HG03097 (cell line): Measurements from ENCODE around the gene PBX2.
"Not testable (repeated sequence)": the region's sequence is repeated elsewhere in the genome, so short reads cannot be mapped to it uniquely, and the experiment has no call there.

ENCODE experiments used
- ATAC-seq: cut with Tn5 transposase; IDR thresholded peaks from one replicate; pipeline ENCODE4 v1.9.1; 2021; ENCODE audit not compliant: unreplicated experiment, low FRiP score

PBX2 gene

DNA sequence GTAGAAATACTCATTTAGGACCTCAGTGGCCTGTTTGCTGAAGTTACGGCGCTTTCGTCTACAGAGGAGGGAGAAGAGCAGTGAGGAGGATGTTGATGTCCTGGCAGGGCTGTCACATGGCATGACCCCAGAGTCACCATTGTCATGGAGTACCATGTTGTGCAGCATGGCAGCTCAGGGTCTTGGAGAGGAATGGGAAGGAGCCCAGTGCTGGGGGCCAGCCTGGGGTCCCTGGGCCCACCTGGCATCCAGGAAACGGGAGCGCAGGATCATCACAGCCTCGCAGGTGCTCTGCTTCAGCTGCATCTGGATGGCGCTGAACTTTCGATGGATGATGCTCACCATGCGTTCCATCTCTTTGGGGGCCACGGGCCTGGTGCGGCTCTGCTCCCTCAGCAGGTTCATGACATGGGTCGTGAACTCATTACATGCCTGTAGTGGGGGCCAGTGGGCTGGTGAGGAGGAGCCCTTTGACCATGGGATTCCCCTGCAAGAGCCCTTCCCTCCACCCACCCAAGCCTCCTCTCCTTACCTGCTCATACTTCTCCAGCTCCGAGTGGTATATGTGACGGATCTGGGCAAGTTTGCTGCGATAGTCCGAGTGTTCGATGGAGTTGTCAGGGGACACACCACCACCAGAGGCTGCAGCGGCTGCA, 2.1 kb downstream of the PBX2 start:
- not testable (repeated sequence) for ATAC-seq

DNA sequence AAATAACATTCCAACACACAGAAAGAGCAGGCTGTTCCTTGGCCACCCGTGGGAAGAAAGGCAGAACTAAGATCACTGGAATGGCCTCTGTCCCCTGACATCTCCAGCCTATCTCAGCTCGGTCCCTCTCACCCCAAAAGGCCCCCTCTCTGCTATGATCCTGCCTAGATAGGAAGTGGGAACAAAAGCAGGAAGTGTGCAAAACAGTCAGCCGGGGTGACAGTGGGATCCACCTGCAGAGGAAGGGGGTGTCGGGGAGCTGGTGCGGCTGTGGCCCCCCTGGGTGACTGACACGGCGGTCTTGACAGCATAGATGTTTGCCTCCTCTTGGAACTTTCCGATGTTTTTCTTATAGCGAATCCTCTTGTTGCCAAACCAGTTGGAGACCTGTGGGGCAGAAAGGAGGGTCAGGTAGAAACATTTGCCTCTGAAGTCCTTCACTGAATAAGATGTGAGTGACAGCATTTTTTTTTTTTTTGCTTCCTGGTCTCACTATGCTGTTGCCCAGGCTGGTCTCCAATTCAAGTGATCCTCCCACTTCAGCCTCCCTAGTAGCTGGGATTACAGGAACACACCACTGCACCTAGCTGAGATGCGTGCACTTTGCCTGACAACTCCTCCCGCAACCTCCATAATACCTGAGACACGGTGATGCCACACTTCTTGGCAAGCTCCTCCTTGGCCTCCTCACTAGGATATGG, 2.8 kb downstream of the PBX2 start:
- ATAC-seq = no peak

GRCh38 chr6:32186151-32186840, 3.7 kb downstream of the PBX2 start:
- not testable (repeated sequence) for ATAC-seq

- not testable (repeated sequence) for ATAC-seq
These were observed 4.3 kb downstream of the PBX2 start for GRCh38 chr6:32185681-32186131.

DNA sequence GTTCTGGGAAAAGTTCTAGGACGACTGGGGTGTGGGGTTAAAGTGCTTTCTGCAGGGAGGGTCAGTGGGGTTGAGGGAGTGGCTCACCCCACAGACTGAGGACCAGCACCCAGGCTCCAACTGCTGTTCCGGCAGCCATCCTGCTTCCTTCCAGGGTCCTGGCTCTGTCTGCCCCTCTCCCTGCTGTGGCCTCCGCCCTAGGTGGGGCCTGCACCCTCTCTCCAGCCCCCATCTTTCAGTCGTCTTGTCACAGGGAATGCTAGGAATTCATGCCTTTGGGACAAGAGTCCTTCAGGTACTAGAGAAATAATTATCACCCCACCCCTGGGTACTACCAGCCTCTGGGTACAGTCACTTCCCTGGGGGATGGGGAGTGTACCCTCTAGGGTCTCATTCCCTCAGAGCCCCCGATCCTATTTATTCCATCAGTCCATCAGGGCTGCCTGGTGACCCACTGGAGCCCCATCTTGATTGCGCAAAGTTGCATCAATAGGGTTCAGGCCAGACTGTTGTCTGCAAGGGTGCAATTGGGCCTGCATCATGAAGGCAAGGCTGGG, 5.8 kb downstream of the PBX2 start, which contains the start of gene AGER:
TSS of gene AGER (minus strand) at position 170 of the 557 bp plus-strand sequence. CDS start at position 139, 31 bp downstream.
- no peak for ATAC-seq

- no peak for ATAC-seq
These were observed 6.4 kb downstream of the PBX2 start for GRCh38 chr6:32183483-32184083.

DNA sequence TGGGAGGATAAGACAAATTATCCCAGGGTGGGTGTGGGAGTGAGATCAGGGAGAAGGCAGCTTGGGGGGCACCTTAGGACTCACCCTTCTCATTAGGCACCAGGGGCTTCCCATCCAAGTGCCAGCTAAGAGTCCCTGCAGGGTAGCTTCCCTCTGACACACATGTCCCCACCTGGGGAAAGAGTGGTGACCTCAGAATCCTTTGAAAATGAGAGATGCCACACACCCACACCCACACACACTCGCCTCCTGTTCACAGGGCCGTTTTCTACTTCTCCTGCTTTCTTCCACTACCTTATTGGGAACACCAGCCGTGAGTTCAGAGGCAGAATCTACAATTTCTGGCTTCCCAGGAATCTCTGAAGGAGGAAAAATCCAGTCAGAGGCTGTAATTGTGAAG, 7.0 kb downstream of the PBX2 start:
- no peak for ATAC-seq

DNA sequence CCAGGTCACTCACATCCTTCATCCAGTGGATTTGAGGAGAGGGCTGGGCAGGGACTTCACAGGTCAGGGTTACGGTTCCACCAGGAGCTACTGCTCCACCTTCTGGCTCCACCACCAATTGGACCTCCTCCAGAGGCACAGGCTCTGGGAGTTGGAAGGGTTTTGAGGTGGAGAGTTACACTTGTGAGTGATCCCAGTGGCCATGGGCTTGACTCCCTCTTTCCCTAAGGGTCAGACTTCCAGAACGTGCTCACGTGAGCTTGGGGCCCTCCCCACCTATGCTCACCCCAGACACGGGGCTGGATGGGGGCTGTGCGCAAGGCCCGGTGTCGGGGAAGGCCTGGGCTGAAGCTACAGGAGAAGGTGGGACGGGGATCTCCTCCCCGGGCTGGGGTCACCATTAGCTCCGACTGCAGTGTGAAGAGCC, 7.4 kb downstream of the PBX2 start:
- no peak for ATAC-seq

GRCh38 chr6:32181915-32182529, 8.0 kb downstream of the PBX2 start:
- ATAC-seq = no peak

GRCh38 chr6:32181148-32181702, 8.8 kb downstream of the PBX2 start:
- ATAC-seq = no peak

DNA sequence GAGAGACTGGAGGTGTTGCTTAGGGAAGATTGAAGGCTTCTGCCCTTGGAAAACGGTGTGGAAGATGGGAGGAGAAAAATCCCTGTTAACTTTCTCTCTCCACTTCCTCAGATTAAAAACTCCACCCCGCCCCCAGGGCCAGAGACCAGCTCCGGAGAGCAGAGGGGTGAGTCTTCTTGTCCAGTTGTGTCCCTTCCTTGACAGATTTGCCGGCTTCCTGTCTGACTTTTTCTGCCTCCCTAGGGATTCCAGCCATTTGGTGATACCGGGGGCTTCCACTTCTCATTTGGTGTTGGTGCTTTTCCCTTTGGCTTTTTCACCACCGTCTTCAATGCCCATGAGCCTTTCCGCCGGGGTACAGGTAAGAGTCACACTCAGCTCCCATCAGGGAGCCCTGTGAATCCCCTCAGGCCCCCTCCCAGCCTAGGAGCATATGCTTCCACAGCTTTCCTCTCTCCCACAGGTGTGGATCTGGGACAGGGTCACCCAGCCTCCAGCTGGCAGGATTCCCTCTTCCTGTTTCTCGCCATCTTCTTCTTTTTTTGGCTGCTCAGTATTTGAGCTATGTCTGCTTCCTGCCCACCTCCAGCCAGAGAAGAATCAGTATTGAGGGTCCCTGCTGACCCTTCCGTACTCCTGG, 10.1 kb downstream of the PBX2 start:
- no peak for ATAC-seq

DNA sequence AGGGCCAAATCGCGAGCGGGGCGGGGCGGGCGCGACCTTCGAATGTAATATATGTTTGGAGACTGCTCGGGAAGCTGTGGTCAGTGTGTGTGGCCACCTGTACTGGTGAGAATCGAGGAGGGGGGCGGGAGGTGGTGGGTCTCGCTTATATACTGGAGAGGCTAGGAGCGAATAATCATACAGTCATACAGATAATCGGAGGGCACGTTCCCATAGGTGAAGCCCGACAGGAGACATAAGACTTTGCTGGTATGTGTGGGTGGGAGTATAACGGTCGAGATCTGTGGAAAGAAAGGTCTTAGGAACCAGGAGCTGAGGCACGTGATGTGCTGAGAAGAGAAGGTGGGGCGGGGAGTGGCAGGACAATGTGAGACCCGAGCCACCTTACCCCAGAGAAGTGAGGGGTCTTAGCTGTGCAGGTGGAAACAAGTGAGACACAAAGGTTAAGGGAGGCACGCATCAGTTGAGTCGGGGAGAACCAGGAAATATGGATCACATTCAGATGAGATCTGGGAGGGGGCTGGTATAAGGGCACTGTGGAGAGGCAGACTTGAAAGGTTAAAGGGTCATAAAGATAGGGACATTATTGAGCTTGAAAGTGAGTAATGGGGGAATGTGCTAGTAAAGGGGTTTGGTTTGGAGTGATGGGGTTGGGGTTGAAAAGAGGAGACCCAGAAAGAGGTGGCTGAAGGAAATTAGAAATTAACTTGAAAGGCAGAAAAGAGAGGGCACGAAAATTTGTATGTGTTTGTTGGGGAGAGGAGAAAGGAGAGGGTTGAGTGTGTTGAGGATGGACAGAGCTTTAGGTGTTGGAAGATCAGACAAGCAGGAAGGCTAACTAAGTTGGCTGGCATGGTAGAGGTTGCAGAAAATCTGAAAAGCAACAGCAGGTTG, 11.2 kb downstream of the PBX2 start:
- ATAC-seq = no peak

- peak; percentile 80 for ATAC-seq
These were observed 12.0 kb downstream of the PBX2 start, which contains the start of gene RNF5 for GRCh38 chr6:32177788-32178546. RNF5 (plus strand) TSS chr6:32178405; CDS start chr6:32178512, 107 bp downstream.

GRCh38 chr6:32177183-32177787, 12.7 kb downstream of the PBX2 start:
- ATAC-seq = peak; percentile 6

DNA sequence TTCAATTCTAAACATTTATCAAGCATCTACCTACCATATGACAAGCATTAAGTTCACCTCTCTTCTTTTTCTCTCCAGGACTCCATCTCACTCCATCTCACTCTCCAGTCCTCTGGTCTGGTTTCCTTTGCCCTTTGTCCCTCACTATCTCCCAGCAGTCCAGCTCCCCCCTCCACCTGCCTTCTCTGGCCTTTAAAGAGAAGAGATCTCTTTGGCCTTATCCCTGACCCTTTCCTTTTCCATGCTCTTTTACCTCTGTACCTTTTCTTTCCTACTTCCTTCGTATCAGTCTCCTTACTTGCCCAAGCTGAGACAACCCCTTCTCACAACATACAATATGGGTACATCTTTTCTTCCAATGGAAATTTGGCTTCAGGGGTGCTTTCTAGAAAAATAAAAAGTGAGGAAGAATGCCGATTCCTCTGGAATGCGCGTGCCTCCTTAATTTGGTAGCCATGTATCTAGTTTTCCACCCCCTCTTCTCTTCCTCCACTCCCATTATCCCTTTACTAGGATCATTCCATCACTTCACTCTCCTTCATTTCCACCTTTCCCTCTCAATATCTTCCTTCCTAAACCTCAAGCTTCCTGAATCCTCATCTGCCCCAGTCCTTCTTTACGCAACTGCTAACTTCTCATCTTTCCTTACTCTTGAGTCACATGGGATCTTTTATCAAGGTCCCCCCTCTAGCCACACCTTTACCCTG, 13.4 kb downstream of the PBX2 start:
- no peak for ATAC-seq

DNA sequence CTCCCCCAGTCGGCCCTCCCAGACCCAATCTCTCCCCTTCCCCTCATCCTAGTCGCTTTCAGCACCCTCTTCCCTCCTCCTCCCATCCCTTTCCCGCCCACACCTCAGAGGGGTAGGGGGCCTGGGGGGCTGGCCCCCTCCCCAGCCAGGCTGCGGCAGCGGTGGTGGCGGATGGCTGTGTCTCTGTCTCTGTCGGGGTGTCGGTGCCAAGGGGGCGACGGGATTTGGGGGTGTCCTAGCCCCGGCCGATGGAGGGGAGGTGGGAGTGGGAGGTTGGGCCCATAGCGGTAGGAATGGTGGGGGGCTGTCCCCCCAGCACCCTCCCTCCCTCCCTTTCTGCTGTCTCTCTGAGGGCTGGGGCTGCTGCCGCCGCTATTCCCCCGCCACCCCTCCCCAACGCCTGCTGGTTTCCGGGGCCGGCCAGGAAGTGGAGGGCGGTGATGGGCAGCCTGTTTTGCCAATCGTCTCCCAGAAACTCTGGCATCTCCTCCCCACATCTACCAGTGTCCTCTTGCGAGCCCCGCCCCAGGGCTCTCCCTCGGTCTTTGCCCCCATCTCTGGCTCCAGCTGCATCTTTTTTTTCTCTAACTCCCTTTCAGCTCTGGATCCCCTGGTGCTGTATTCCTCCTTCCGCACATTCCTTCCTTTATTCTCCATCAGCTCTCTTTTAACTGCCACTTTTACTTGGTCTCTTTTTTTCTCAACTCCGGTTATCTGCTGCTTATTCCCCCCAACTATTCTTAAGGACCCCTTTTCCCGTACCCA, 14.1 kb downstream of the PBX2 start, which contains the start of gene AGPAT1:
TSS of gene AGPAT1 (minus strand) at position 374 of the 765 bp plus-strand sequence. CDS start 4,588 bp downstream, outside the sequence.
- ATAC-seq = peak; percentile 27
